Bronchial smooth muscle cell (primary cell): ENCODE data around the gene ZDHHC18. TPM values are rescaled to one million over a fixed set of nuclear protein-coding genes. Genes with fewer than 3 reads are reported as not detected.

Experiments
- total RNA-seq: library from RNA; depleted of rRNA; stranded (reverse); fragments of >200 nt; gene quantifications from 2 replicates; pipeline ENCODE4 v1.2.1, GENCODE V29; 2014

ZDHHC18 gene, protein sequence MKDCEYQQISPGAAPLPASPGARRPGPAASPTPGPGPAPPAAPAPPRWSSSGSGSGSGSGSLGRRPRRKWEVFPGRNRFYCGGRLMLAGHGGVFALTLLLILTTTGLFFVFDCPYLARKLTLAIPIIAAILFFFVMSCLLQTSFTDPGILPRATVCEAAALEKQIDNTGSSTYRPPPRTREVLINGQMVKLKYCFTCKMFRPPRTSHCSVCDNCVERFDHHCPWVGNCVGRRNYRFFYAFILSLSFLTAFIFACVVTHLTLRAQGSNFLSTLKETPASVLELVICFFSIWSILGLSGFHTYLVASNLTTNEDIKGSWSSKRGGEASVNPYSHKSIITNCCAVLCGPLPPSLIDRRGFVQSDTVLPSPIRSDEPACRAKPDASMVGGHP
- total RNA-seq = 2.8 and 5.1 TPM in 2 replicates

DNA sequence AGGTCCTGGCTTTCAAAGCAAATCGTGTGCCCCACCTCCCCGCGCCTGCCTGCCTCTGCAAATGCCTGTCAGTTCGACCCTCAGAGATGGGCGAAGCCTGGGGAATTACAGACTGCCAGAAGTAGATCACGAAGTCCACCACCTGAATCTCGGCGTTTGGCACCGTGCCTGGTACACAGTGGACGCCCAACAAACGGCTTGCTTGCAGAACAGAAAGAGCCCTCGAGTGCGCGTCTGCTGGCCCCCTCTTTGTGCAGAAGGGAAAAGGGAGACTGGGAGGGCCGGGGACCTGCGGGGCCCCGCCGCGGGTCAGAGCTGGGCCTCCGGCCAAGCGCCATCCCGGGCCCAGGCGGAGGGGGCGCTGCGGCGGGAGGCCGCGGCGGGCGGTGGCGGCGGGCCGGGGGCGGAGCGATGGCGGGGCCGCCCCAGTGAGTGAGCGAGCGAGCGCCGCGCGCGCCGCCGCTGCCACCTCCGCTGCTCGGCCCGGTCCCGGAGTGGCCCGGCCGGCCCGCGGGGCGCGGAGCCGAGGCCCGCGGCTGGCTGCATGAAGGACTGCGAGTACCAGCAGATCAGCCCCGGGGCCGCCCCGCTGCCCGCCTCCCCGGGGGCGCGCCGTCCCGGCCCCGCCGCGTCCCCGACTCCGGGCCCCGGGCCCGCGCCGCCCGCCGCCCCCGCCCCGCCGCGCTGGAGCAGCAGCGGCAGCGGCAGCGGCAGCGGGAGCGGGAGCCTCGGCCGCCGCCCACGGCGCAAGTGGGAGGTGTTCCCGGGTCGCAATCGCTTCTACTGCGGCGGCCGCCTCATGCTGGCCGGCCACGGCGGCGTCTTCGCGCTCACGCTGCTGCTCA, at the start of gene ZDHHC18:
Gene ZDHHC18 (plus strand): TSS at position 428 of the 845 bp plus-strand sequence. CDS start 117 bp downstream, at position 545.

DNA sequence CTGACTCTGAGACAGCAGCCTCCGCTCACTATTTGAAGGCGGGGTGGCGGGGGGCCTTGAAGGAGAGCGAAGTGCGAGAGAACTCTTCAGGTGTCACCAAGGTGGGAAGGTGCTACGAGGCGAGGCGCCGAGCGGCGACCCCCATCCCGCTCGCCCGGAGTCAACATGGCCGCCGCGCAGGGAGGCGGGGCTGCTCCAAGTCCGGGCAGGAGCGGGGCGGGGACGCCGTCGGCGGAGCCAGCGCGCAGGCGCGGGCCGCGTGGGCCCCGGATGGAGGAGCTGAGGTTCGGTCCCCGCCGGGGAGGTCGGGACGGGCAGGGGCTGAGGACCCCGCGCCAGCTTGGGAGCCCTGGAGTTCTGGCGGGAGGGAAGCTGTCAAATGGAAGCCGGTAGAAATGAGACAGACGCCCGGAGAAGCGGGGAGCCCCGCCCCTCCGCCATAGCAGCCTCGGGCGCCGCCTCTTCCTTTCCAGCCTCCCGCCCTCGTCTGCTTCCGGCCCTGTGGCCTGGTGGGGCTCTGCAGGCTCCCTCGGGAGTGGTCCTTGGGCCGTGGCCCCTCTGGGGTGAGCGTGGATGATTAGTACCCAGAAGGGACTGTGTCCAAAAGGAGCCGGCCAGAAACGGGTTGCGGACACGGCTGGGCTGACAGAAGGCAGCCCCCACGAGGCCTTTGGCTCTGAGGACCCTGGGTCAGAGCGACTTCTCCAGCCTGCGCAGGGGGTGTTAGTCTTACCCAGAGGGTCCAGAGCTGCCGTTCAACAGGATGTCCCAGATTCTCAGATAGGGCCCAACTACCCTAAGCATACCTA, 38.6 kb upstream of the ZDHHC18 start, which contains the start of gene PIGV:
Gene PIGV (plus strand): TSS at position 245 of the 809 bp plus-strand sequence. CDS start 2,866 bp downstream, outside the sequence.

DNA sequence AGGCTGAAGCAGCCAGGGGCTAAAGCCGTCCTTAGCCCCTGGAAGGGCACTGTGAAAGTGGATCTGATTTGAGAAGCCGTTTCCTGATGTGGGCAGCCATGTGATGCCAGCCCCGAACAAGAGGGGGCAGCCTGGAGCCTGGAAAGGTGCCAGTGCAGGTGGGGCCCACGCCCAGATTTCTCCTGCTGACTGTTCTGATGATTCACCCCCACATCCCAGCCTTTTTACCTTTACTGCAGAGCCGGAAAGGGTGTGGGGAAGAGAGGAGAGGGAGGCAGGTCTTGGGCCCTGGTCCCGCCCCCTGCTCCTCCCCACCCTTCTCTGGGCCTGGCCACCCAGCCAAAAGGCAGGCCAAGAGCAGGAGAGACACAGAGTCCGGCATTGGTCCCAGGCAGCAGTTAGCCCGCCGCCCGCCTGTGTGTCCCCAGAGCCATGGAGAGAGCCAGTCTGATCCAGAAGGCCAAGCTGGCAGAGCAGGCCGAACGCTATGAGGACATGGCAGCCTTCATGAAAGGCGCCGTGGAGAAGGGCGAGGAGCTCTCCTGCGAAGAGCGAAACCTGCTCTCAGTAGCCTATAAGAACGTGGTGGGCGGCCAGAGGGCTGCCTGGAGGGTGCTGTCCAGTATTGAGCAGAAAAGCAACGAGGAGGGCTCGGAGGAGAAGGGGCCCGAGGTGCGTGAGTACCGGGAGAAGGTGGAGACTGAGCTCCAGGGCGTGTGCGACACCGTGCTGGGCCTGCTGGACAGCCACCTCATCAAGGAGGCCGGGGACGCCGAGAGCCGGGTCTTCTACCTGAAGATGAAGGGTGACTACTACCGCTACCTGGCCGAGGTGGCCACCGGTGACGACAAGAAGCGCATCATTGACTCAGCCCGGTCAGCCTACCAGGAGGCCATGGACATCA, 36.5 kb downstream of the ZDHHC18 start, which contains the start of gene SFN:
Gene SFN (plus strand): TSS at position 369 of the 904 bp plus-strand sequence. CDS start 64 bp downstream, at position 433.

DNA sequence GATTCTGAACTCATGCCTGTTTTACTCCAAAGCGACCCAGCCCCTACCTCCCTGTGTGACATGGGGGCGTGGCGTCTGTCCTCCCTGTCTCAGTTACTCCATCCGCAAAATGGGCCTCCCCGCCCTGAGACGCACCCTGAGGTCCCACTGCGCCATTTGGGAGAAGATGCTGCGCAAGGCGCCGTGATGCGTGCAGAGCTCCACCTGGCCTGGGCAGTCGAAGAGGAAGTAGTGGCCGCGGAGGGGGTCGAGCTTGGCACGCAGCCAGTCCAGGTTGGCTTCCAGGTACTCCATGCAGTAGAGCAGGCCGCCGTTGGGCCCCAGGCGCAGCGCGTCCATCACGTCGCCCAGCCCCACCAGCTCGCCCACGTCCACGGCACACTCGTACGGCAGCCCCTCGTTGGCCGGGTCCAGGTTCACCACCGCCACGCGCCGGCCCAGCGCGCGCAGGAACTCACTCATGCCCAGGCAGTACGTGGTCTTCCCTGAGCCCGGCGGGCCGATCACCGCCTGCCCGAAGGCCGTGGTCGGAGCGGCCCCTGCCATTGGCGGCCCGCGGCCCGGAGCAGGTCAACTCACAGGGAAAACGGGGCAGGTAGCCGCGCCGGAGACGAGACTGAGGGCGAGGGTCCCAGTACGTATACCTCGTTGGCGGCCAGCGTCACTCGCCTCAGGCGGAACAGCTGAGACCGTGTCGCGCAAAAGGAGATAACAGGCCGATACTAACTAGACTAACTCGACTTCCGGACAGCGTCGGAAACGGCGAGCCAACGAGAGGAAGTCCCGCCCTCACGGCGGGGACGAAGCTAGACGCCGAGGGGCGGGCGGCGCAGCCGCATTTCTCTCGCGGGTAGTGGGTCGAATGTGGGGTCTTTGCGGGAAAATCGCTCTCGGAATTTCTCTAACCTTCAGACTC, 63.3 kb downstream of the ZDHHC18 start, which contains the start of gene GPN2:
Gene GPN2 (minus strand): TSS at position 733 of the 916 bp plus-strand sequence. CDS start 187 bp downstream, at position 546.

DNA sequence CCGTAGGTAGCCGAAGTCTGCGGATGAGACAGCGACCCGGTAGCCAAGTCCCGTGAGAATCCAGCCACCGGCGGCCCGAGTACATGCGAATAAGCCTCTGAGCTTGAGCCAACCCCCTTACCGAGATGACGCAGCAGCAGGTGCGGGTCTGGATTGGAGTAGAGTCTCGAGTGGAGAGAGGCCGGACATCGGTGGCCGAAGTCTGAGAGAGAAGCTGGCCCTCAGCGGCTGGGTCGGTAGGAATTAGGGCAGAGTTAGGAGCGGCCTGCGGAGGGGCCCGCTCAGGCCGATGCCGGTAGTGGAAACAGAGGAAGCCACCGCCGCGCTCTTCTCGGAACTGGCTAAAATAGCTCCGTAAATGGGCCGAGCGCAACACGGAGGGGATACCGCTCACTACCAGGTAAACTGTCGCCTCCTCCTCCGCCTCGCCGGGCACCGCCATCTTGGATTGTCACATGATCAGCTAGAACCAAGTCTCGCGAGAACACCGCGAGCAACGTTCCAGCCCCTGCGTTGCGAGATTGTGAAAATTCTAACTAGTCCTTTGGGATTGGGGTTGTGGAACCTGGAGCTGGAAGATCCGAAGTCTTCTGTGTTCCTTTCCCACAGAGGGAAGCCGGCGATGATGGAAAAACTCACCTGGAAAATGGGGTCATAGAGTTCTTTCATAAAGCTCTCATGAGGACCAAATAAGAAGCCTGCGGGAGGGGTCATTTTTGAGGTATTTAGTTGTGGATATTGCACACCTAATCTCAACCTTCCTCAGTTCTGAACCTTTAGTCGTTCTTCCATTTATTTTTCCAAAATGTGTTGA, 73.7 kb downstream of the ZDHHC18 start, which contains the start of gene GPATCH3:
Gene GPATCH3 (minus strand): TSS at position 467 of the 814 bp plus-strand sequence. CDS start 25 bp downstream, at position 442.

Other genes with a start within 250 kb of the ZDHHC18 start
- gene ARID1A, start 130.7 kb upstream of the ZDHHC18 start, total RNA-seq = 8.7 and 11.9 TPM in 2 replicates
- gene PIGV, start 38.7 kb upstream of the ZDHHC18 start, total RNA-seq = 12.2 and 14.7 TPM in 2 replicates
- gene SFN, start 36.5 kb downstream of the ZDHHC18 start, total RNA-seq = 0.47 and 1.8 TPM in 2 replicates
- 9.8 and 10.8 TPM in 2 replicates for gene GPN2, start 63.6 kb downstream of the ZDHHC18 start, total RNA-seq
- 10.6 and 14.1 TPM in 2 replicates for gene GPATCH3, start 73.8 kb downstream of the ZDHHC18 start, total RNA-seq
- gene NR0B2, start 87.3 kb downstream of the ZDHHC18 start, total RNA-seq = not detected in 2 replicates
- 24.2 and 24.6 TPM in 2 replicates for gene NUDC, start 95.1 kb downstream of the ZDHHC18 start, total RNA-seq
- gene KDF1, start 133.8 kb downstream of the ZDHHC18 start, total RNA-seq = under 0.01 and 0.09 TPM in 2 replicates
- 3.9 and 38.0 TPM in 2 replicates for gene TRNP1, start 167.0 kb downstream of the ZDHHC18 start, total RNA-seq
- 0.77 and 1.7 TPM in 2 replicates for gene TENT5B, start 186.2 kb downstream of the ZDHHC18 start, total RNA-seq